H1 (cell line): ENCODE measurements around the gene OPRD1. TPM values are rescaled to one million over a fixed set of nuclear protein-coding genes. Genes with fewer than 3 reads are reported as not detected.

Source experiments
- CTCF ChIA-PET: fragments of 300-600 bp; sonication (Branson Sonifier 250); formaldehyde crosslinking; loops from one replicate; lab custom pipeline; 2021; ENCODE audit not compliant: partially characterized antibody; lab: Charles Lee
- POLR2A ChIA-PET: fragments of 300-600 bp; sonication (Branson Sonifier 250); formaldehyde crosslinking; loops from one replicate; lab custom pipeline; 2021; ENCODE audit warnings: inconsistent platforms; ENCODE audit not compliant: partially characterized antibody; lab: Charles Lee
- DNase-seq, 2 experiments: peaks; one replicate each; pipeline versions ENCODE4 v3.0.0 to v3.0.0-alpha.2; 2010 to 2022; ENCODE audit warnings: low spot score in 2 of 2, low read depth in 1 of 2, mixed read lengths in 1 of 2
- FAIRE-seq: peaks from 2 replicates; lab custom pipeline; 2011; peaks lifted over from hg19 to GRCh38; lab: Jason Lieb, UNC
- H2AFZ ChIP-seq: 2 replicates; pipeline ENCODE4 v1.8.1; 2012; ENCODE audit warnings: low read length, inconsistent platforms
- H2AK5ac ChIP-seq: 2 replicates; pipeline ENCODE4 v1.6.1; 2013; ENCODE audit warnings: low read depth, low read length
- H2BK120ac ChIP-seq: replicated peaks from 2 replicates; pipeline ENCODE3; 2013; ENCODE audit warnings: low read depth, low read length, inconsistent platforms
- H2BK12ac ChIP-seq: 2 replicates; pipeline ENCODE4 v1.6.1; 2013; ENCODE audit warnings: low read depth, low read length
- H2BK15ac ChIP-seq: 2 replicates; pipeline ENCODE4 v1.6.1; 2013; ENCODE audit warnings: low read length
- H2BK20ac ChIP-seq: 2 replicates; pipeline ENCODE4 v1.6.1; 2013; ENCODE audit warnings: low read length
- H2BK5ac ChIP-seq: 2 replicates; pipeline ENCODE4 v1.6.1; 2013; ENCODE audit warnings: low read depth, low read length
- H3K14ac ChIP-seq: 2 replicates; pipeline ENCODE4 v1.6.1; 2013; ENCODE audit warnings: inconsistent platforms; ENCODE audit not compliant: insufficient read length
- H3K18ac ChIP-seq: 2 replicates; pipeline ENCODE4 v1.6.1; 2013; ENCODE audit warnings: low read length; ENCODE audit errors: extremely low read depth
- H3K23ac ChIP-seq: 2 replicates; pipeline ENCODE4 v1.6.1; 2013; ENCODE audit warnings: inconsistent platforms; ENCODE audit not compliant: insufficient read length
- H3K23me2 ChIP-seq: 2 replicates; pipeline ENCODE4 v1.6.1; 2013; ENCODE audit warnings: low read depth, low read length
- H3K27ac ChIP-seq: 2 replicates; pipeline ENCODE4 v1.6.1; 2011; ENCODE audit warnings: low read depth, low read length, inconsistent platforms
- H3K27me3 ChIP-seq, 4 experiments: replicated peaks in 1 of 4; 1 replicate in 1 of 4; 2 replicates in 3 of 4; pipeline versions ENCODE4 v1.6.1 to v1.8.1; 2011 to 2013; ENCODE audit warnings: low read length in 3 of 4, mild to moderate bottlenecking in 3 of 4, inconsistent platforms in 2 of 4, mixed read lengths in 2 of 4, moderate library complexity in 1 of 4; ENCODE audit not compliant: control insufficient read depth in 3 of 4, insufficient read depth in 3 of 4; ENCODE audit errors: extremely low read depth in 1 of 4
- H3K36me3 ChIP-seq, 4 experiments: 2 replicates each; pipeline versions ENCODE4 v1.6.1 to v1.8.1; 2011 to 2013; ENCODE audit warnings: mild to moderate bottlenecking in 4 of 4, low read length in 3 of 4, moderate library complexity in 2 of 4, control low read depth in 1 of 4, inconsistent platforms in 1 of 4; ENCODE audit not compliant: insufficient read depth in 4 of 4, control insufficient read depth in 2 of 4
- H3K4ac ChIP-seq: replicated peaks from 2 replicates; pipeline ENCODE3; 2013; ENCODE audit warnings: low read length, low read depth, mixed read lengths, inconsistent platforms; ENCODE audit not compliant: insufficient read length
- H3K4me1 ChIP-seq, 4 experiments: replicated peaks in 1 of 4; 1 replicate in 1 of 4; 2 replicates in 3 of 4; pipeline versions ENCODE4 v1.6.1 to v1.8.1; 2011 to 2013; ENCODE audit warnings: low read length in 3 of 4, inconsistent platforms in 2 of 4, mixed read lengths in 1 of 4; ENCODE audit not compliant: insufficient read depth in 4 of 4, control insufficient read depth in 3 of 4
- H3K4me2 ChIP-seq, 2 experiments: 2 replicates each; pipeline versions ENCODE4 v1.6.1 to v1.8.1; 2011 to 2013; ENCODE audit warnings: low read depth in 2 of 2, low read length in 2 of 2, control low read depth in 1 of 2, inconsistent platforms in 1 of 2, mild to moderate bottlenecking in 1 of 2; ENCODE audit not compliant: insufficient read depth in 1 of 2
- H3K4me3 ChIP-seq, 4 experiments: fragments of 200-600, 300-600 bp in 1 of 4; sonication (generic), shearing (Covaris generic), sonication (Bioruptor Twin) in 1 of 4; 2 replicates each; pipeline versions ENCODE4 v1.5.1 to v1.8.1; 2011 to 2016; ENCODE audit warnings: low read length in 4 of 4, low read depth in 3 of 4, control low read depth in 2 of 4, inconsistent platforms in 2 of 4, mild to moderate bottlenecking in 2 of 4, mixed read lengths in 1 of 4, moderate library complexity in 1 of 4; ENCODE audit not compliant: insufficient read depth in 2 of 4; ENCODE audit errors: extremely low read depth in 1 of 4
- H3K56ac ChIP-seq: replicated peaks from 2 replicates; pipeline ENCODE3; 2013; ENCODE audit warnings: low read depth, mild to moderate bottlenecking, mixed read lengths, low read length, inconsistent platforms; ENCODE audit not compliant: insufficient read length
- H3K79me1 ChIP-seq: 2 replicates; pipeline ENCODE4 v1.6.1; 2013; ENCODE audit warnings: low read depth, low read length, control low read depth
- H3K79me2 ChIP-seq, 2 experiments: 2 replicates each; pipeline versions ENCODE4 v1.6.1 to v1.8.1; 2012 to 2013; ENCODE audit warnings: low read length in 2 of 2, mild to moderate bottlenecking in 2 of 2, inconsistent platforms in 1 of 2; ENCODE audit not compliant: insufficient read depth in 2 of 2, control insufficient read depth in 1 of 2
- H3K9ac ChIP-seq, 4 experiments: replicated peaks in 1 of 4; 1 replicate in 1 of 4; 2 replicates in 3 of 4; pipeline versions ENCODE4 v1.6.1 to v1.8.1; 2011 to 2013; ENCODE audit warnings: low read depth in 3 of 4, low read length in 3 of 4, control low read depth in 2 of 4, mild to moderate bottlenecking in 2 of 4, moderate library complexity in 2 of 4, inconsistent platforms in 1 of 4; ENCODE audit errors: extremely low read depth in 1 of 4
- H3K9me3 ChIP-seq, 2 experiments: 2 replicates each; pipeline versions ENCODE4 v1.6.1 to v1.8.1; 2012 to 2013; ENCODE audit warnings: mild to moderate bottlenecking in 2 of 2, moderate library complexity in 2 of 2, control low read depth in 1 of 2, inconsistent platforms in 1 of 2, low read depth in 1 of 2, low read length in 1 of 2, mixed read lengths in 1 of 2; ENCODE audit not compliant: insufficient read depth in 2 of 2
- H4K20me1 ChIP-seq, 2 experiments: replicated peaks in 1 of 2; 2 replicates each; pipeline versions ENCODE3 to v1.8.1; 2011 to 2013; ENCODE audit warnings: inconsistent platforms in 2 of 2, low read length in 2 of 2, mild to moderate bottlenecking in 1 of 2; ENCODE audit not compliant: insufficient read depth in 2 of 2, control insufficient read depth in 1 of 2
- H4K5ac ChIP-seq: 2 replicates; pipeline ENCODE4 v1.6.1; 2013; ENCODE audit warnings: low read length, low read depth, mixed read lengths, inconsistent platforms; ENCODE audit not compliant: insufficient read length
- H4K8ac ChIP-seq: 2 replicates; pipeline ENCODE4 v1.8.0; 2013; ENCODE audit warnings: mild to moderate bottlenecking, moderate library complexity, low read length, inconsistent platforms; ENCODE audit not compliant: insufficient read depth; ENCODE audit errors: extremely low read depth
- H4K91ac ChIP-seq: replicated peaks from 2 replicates; pipeline ENCODE3; 2013; ENCODE audit warnings: low read length, mixed read lengths, inconsistent platforms; ENCODE audit not compliant: insufficient read length
- BCL11A ChIP-seq, 2 experiments: IDR thresholded peaks; one replicate each; pipeline ENCODE4 v1.6.1; 2011; ENCODE audit warnings: low read depth in 2 of 2, low read length in 2 of 2, mild to moderate bottlenecking in 2 of 2
- KDM5A ChIP-seq: fragments of 200-600 bp; IDR thresholded peaks from 2 replicates; pipeline ENCODE4 v1.7.1; 2012; ENCODE audit warnings: mild to moderate bottlenecking, low read length, inconsistent platforms, mixed read lengths
- MAFK ChIP-seq: IDR thresholded peaks from 2 replicates; pipeline ENCODE4 v1.6.1; 2012; ENCODE audit warnings: low read depth, mild to moderate bottlenecking, improper control_type of control experiment, low read length
- NANOG ChIP-seq: IDR thresholded peaks from 2 replicates; pipeline ENCODE4 v1.6.1; 2011; ENCODE audit warnings: low read length, low read depth, mild to moderate bottlenecking, inconsistent platforms; ENCODE audit not compliant: insufficient read depth, poor library complexity, severe bottlenecking
- SP1 ChIP-seq: IDR thresholded peaks from 2 replicates; pipeline ENCODE4 v1.6.1; 2011; ENCODE audit warnings: low read depth, low read length
- TAF7 ChIP-seq: optimal IDR thresholded peaks from 2 replicates; pipeline ENCODE3; 2011; ENCODE audit warnings: low read depth, mild to moderate bottlenecking, inconsistent platforms, low read length, moderate library complexity, borderline replicate concordance
- WGBS, 2 experiments: shearing (Covaris generic) in 1 of 2; methylation state at CpG; one replicate each; pipeline versions ENCODE4 v1.1.6 to v1.1.7; 2013 to 2015; ENCODE audit warnings: low lambda C conversion rate in 2 of 2, mixed read lengths in 2 of 2, inconsistent platforms in 1 of 2, low coverage in 1 of 2, missing lambda C conversion rate in 1 of 2; ENCODE audit not compliant: insufficient replicate concordance in 2 of 2, insufficient coverage in 1 of 2, insufficient read length in 1 of 2; ENCODE audit errors: extremely low coverage in 1 of 2, missing lambda C conversion rate in 1 of 2; 5-methylcytosine and 5-hydroxymethylcytosine counted together
- polyA plus RNA-seq, 7 experiments: library from polyadenylated mRNA; depleted of rRNA in 3 of 7; stranded (reverse) in 5 of 7; unstranded in 2 of 7; fragments of >200 nt in 5 of 7; fragments of 200-250 nt in 2 of 7; gene quantifications; 1 replicate in 5 of 7; 2 replicates in 1 of 7; 4 replicates in 1 of 7; pipeline versions ENCODE4 v1.2.1 to v1.2.3, GENCODE V29; 2011 to 2013; ENCODE audit warnings: missing spikeins in 2 of 7, mixed read lengths in 2 of 7
- total RNA-seq: library from RNA; stranded (reverse); fragmentation: NEBNext Ultra II Directional; extraction: Animal tissue kit (Norgen Biotek cat#: 25700); gene quantifications from 2 replicates; pipeline ENCODE4 v1.2.1, GENCODE V29; 2021

Gene OPRD1
- total and polyA plus RNA-seq, 2 of the 8 experiments (the other 6 are each of a cell fraction or from before 2014, with no cell fraction given), result 2.6 to 3.7 TPM

DNA sequence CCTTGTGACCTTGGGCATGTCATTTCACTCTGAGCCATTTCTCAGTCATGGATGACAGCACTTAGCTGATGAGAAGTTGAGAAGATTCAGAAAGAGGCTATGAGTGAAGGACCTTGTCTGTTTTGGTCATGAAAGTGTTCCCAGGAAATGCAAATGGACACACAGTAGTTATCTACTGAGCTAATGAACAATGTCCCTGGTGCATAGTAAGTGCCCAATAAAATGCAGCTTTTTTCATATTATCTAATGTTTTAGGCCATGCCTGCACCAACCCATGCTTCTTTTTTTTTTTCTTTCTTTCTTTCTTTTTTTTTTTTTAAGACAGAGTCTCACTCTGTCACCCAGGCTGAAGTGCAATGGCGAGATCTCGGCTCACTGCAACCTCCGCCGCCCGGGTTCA, 58.0 kb downstream of the OPRD1 start:
- no peak overlapping the region for H2AK5ac ChIP-seq
- ChIA-PET POLR2A (interaction anchor here (1.0 to 1.7 kb wide), 4 partner anchors 73 to 128 kb away, joined by 3 read pairs; no protein-coding TSS in a partner anchor), CTCF (interaction anchor here (0.7 to 4.8 kb wide), 6 partner anchors 11 to 251 kb away, joined by 3 to 23 read pairs (median 4); no protein-coding TSS in a partner anchor)
- no peak for DNase-seq
- H4K20me1 ChIP-seq, result no peaks in the 10 kb centered on the region
- no peak overlapping the region for H3K14ac ChIP-seq
- no peak overlapping the region for H2AFZ ChIP-seq
- H3K23ac ChIP-seq, result no peak overlapping the region
- no peak overlapping the region for H3K27ac ChIP-seq
- H3K9ac ChIP-seq, result no peak overlapping the region
- H3K23me2 ChIP-seq, result no peaks in the 10 kb centered on the region
- no CpG with 5 or more reads among the region's 5 CpGs for WGBS, 2 experiments
- H3K4me3 ChIP-seq, result no peak overlapping the region
- H2BK5ac ChIP-seq, result no peak overlapping the region
- no peak overlapping the region for H4K5ac ChIP-seq
- no peaks in the 10 kb centered on the region for H3K27me3 ChIP-seq
- H3K79me1 ChIP-seq, result no peaks in the 10 kb centered on the region
- no peak overlapping the region for H3K4me2 ChIP-seq
- H3K36me3 ChIP-seq, result no peaks in the 10 kb centered on the region
- no peak overlapping the region for H2BK120ac ChIP-seq
- no peak for FAIRE-seq
- no peaks in the 10 kb centered on the region for H3K9me3 ChIP-seq
- no peak overlapping the region for H4K91ac ChIP-seq
- no peak overlapping the region for H2BK15ac ChIP-seq
- peaks cover 0 to 5% (median 0%) of the 10 kb centered on the region in 4 experiments; a peak in 2 of 7 replicates for H3K4me1 ChIP-seq
- H2BK20ac ChIP-seq, result no peak overlapping the region
- no peak overlapping the region for H4K8ac ChIP-seq
- no peak overlapping the region for H3K56ac ChIP-seq
- H3K18ac ChIP-seq, result no peak overlapping the region
- H3K4ac ChIP-seq, result no peak overlapping the region
- TF ChIP-seq BCL11A (IDR thresholded peaks at IDR 0.05; ENCODE audit: low read depth in 2 of 2, low read length in 2 of 2) (no peak), SP1 (no peak), KDM5A (no peak), NANOG (no peak), MAFK (no peak), TAF7 (no peak)
- H3K79me2 ChIP-seq, result no peaks in the 10 kb centered on the region
- no peak overlapping the region for H2BK12ac ChIP-seq
